Muscle of arm (tissue), 12 donors: ENCODE results near the gene CTBP2. TPM values are rescaled to one million over a fixed set of nuclear protein-coding genes. Genes with fewer than 3 reads are reported as not detected.
"Not testable (repeated sequence)": the region's sequence is repeated elsewhere in the genome, so short reads cannot be mapped to it uniquely, and the experiment has no call there.

Experiments used
- DNase-seq: peaks from one replicate; pipeline ENCODE4 v3.0.0-alpha.2; 2013
- polyA plus RNA-seq, 12 donors: library from polyadenylated mRNA; unstranded; fragments of 120-200 nt; gene quantifications; one replicate each; pipeline ENCODE4 v1.2.1, GENCODE V29; 2013; ENCODE audit not compliant: insufficient read length in 12 of 12

The CTBP2 gene
- polyA plus RNA-seq, 12 donors = 32.7 to 52.8 (median 37.6) TPM; not detected in 1

DNA sequence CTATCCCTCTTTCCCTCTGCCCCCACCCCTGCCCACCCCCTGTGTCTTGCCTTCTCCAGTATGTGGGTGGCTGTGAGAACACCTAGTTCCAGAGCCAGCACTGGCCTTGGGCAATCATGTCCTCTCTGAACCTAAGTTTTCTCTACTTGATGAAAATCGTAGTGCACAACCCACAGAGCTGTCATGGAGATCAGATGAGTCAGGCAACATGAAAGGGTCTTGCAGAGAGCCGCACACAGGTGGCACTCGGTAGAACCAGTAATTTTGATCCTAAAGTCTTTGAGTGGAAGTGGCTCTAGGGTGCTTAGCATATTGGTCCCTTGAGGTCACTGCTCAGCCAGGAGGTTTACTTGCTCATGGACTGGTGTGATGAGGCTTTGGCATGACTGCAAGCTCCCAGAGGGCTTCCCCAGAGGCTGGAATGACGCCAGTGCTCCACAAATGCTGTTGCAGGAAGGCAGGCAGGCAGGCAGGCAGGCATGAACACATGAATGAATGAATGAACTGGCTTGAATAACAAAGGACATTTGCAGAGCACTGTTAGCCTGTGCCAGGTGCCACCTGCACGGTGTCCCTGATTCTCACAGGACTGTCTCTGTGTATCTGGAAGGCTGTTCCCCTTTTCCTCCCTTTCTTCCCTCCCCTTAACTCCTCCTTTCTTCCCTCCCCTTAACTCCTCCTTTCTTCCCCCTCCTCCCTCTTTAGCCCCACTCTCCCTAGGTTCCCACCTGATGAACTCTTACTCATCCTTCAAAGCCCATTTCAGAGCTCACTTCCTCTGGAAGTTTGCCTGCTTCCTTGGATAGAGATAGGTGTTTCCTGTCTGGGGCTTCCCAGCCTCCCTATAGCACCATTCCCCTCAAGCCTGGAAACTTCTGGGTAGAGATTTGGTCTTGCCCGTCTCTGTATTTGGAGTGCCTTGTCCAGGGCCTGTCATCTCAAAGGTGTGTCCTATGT is 27.2 kb upstream of the CTBP2 start:
- no peak for DNase-seq

DNA sequence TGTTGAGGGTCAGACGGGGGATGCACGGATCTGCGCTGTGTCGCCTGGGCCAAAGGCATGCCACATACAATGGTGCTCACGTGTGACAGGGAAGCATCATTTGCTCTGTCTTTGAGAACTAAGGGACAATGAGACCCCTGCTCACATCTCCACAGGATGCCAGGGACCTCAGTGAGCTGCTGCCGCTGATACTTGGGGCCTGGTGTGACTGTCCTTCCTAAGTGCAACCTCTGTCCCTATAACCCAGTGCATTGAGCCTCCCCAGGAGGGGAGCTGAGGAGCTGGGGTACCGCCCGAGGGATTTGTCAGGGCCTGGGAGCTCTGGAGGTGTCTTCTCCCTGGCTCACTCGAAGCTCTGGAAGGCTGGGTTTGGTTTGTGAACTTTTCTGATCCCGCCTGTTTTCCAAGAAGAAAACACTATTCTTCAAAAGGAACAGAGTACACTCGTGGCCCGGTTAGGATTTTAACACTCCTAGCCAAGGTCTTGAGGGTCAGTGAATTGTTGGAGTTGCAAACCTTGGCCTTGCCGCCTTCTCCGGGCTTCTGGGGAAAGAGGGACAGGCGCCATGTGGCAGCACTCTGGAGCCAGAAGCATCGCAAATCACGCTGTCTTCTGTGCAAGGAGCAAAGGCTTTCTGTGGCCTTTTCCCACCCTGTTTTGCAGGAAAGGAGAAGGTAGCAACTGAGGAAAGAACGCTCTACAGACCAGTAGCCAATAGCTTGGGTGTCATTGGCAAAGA is 26.2 kb upstream of the CTBP2 start:
- DNase-seq = no peak

DNA sequence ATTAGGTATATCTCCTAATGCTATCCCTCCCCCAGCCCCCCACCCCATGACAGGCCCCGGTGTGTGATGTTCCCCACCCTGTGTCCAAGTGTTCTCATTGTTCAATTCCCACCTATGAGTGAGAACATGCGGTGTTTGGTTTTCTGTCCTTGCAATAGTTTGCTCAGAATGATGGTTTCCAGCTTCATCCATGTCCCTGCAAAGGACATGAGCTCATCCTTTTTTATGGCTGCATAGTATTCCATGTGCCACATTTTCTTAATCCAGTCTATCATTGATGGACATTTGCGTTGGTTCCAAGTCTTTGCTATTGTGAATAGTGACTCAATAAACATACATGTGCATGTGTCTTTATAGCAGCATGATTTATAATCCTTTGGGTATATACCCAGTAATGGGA is 18.7 kb upstream of the CTBP2 start:
- DNase-seq = not testable (repeated sequence)

DNA sequence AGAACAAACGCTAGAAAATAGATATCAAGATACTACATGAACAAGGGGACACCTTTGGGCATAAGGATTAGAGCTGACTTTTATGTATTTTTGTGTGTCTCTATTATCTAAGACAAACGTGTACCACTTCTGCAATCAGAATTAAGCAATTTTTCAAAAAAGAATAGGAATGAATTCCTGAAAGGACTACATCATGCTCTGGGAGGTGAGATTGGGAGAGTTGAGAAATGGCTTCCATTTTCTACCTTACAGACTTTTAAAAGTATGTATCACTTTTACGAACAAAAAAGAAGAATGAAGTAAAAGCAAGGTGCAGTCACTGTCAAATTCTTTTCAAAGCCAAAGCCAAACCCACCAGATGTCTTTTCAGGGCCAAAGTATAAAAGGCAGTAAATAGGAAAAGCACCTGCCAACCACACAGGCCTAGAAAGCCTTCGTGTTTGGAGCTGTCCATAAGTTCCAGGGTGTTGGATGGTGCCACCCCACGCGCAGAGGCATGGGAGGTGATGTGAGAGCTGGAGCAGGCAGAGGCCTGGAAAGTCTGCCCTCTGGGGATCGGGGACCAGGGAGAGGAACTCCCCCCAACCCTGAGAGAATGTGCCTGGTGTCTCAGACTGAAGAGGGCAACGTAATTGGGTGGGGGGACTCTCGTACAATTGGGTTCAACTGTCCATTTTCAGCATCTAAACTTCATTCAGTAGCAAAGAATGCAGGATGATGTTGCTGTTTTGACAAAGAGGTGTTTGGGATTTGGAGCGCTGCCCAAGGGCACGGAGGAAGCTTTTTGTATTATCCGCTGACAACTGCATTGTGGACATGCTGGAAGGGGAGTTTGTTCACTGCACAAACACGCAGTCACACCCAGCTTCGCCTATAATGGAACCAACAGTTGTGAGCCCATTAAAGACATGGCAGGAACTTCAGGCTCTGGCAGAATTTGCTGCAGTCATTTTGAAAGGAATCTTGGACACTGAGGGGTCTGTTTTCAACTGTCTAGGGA is 17.6 kb upstream of the CTBP2 start:
- no peak for DNase-seq

DNA sequence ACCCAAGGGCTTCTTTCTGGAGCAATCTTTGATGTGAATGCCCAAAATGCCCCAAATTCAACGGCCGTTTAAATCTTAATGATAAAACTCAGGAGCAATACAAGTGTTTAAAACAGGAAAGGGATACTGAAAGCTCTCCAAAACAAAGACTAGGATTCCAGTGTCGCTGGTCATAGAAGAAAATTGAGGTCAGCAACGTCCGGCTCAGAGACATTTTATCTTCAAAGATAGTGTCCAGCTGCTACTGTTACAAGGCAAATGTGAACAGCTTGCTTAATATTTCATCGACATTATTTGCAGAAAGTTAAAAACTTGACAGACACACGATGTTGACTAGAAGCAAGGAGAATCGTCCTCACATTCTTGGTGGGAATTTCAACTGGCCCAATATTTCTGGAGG is 15.4 kb upstream of the CTBP2 start:
- no peak for DNase-seq

DNA sequence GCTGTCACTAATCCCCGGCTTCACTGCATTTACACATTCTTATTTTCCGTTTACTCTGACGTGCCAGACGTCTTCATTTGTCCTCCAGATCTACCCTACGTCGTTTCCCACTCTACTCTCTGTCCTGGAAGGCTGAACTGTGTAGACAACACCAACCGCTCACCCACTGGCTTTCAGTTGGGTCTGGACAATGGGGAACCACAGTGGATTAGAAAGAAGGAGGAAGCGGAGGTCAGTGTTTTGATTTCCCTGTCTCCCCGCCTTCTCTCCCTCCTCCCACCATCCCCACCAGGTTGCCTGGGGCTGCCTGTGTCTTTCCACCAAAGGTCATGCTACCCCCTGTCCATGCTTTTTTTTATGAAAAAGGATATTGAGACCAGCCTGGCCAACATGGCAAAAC is 14.0 kb upstream of the CTBP2 start:
- DNase-seq = no peak

DNA sequence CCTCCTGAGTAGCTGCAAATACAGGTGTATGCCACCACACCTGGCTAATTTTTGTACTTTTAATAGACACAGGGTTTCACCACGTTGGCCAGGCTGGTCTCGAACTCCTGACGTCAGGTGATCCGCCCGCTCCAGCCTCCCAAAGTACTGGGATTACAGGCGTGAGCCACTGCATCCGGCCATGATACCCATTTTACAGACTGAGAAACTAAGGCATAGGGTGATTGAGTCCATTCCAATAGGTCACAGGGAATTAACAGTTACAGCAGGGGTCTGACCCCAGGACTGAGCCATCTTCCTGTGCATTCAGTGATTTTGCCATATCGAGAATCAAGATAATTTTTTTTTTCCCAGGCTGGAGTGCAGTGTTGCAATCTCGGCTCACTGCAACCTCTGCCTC is 12.3 kb upstream of the CTBP2 start:
- DNase-seq = no peak

DNA sequence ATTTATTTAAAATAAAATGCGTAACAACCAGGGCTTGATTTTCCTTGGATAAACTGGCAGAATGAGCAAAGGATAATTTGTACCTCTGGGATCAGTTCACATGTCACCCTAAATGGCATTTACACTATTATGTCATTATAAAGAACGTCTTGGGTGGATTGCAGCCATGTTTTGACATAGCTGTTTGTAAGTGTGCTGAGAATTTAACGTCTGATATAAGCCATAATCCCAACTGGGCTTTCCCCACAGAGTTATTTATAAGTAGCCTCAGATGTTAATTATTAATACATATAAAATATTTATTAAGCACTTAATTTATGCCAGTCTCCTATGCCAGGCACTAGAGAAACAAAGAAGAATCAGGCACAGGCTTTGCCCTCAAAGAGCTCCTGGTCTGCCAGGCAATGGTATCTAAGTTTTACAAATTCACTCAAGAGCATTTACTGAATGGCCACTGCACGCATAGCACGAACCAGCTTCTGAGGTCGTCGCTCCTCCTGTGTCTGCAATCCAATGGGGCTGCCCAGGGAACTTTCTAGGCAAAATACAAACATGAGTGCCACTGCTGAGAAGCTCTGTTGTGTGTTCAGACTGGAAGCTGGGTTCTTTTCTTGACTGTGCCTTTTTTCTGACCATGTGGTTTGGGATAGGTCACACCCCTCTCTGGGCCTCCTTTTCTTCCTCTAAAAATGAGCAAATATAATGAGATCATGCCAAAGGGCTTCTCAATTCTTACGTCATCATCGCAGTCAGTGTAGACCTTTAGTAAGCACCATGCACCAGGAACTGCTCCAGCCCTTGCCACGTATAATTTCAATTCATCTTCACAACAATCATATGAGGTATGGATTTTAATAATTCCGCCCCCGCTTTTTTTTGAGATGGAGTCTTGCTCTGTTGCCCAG is 11.3 kb upstream of the CTBP2 start:
- DNase-seq = no peak

DNA sequence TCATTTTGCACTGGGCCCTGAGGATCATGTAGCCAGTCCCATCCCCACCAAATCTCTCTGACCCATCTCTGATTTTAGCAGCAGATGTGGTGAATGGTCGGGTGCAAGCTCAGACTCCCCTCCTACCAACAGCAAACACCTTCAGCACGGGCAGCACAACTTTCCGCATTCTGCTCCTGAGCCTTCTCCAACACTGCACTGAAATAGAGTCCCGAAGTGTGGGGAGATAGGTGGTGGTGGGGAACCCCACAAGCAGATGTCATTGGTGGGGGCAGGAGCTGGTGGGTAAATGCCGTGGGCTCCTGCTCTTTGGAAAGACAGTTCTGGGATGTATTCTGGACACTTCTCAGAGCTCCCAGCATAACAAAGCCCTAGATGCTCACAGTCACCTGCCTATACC is 9.6 kb upstream of the CTBP2 start:
- no peak for DNase-seq

DNA sequence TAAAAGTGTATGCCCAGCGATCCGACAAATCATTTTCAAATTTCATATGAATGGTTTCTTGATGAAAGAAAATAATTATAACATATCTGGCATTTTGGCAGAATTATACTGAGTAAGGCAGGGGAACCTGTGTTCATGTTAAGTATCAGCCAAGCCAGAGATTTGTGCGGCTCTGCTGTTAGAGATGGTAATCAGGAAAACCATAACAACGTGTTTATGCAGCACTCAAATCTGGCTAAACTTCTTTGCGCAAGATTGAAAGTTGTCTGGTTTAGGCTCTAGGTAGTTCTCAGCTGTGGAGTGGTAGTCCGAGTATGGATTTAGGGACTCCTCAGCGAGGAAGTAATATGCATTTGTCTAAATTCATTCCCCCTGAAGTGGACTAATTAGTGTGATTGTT is 8.9 kb upstream of the CTBP2 start:
- no peak for DNase-seq

DNA sequence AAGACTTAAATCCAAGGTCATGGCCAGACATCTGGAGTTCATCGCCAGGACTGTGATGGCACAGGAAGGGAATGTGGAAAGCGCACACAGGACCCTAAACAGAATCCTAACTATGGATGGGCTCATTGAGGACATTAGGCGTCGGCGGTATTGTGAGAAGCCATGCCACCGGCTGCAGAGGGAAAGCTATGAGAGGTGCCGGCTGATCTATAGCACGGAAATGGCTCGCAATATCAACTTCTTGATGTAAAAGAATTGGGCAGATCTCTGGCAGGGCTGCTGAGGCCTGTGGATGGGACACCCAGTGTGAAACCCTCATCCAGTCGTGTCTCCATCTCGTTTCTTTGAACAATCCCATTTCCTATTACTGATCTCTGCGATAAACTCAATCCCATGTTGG is 6.3 kb upstream of the CTBP2 start:
- no peak for DNase-seq

DNA sequence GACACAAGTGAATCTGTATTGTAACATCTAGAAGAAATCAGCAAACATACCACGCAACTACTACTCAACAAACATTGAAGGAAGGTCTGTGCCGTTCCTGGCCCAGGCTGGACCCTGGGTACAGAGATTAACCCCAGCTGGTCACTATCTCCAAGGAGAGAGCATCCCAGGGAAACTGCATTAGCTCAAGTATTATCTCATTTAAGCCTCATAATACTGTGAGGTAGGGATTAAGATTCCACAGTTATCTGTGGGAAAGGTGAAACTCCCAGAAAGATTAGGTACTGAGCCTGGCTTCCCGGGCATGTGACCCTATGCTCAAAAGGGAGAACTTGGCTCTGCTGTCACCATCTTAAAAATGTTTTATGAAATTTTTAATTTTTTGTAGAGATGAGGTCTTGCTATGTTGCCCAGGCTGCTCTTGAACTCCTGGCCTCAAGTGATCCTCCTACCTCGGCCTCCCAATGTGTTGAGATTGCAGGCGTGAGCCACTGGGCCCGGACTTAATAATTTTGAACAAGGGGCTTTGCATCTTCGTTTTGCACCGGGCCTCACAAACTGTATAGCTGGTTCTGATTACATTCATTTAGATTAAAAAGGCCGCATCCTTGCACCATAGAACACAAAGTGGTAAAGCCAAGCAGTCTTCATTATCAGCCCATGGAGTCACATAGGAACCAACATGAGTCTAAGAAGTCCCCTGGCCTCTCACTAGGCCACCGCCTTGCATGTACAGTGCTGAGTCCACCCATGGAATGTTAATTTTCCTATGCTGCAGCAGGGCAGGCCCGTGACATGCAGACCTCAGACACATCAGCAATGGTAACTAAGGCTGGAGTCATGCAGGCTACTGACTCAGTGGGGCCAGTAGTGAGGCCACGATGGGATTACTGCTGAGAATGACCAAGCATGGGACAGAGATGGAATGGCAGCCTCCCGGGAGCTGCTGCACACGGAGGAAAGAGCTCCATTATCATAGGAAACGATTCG is 5.5 kb upstream of the CTBP2 start:
- no peak for DNase-seq

DNA sequence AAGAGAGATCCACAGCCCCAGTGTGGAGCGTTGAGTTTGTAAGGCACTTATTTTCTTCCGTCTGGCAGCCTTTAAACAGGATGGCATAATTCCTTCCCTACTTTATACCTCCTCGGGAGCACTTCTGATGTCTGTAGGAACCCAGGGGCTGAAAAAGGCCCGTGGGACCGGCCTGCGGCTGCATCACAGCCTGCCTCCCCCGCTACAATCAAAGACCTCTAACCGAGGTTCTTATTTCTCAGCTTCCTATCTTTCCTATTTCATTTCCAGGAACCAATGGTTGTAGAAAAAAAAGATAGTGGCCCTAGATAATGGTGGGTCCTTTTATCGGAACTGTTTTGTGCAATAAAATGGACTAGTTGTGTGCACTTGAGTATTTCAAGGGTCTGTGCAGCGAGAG is 4.1 kb upstream of the CTBP2 start:
- no peak for DNase-seq

DNA sequence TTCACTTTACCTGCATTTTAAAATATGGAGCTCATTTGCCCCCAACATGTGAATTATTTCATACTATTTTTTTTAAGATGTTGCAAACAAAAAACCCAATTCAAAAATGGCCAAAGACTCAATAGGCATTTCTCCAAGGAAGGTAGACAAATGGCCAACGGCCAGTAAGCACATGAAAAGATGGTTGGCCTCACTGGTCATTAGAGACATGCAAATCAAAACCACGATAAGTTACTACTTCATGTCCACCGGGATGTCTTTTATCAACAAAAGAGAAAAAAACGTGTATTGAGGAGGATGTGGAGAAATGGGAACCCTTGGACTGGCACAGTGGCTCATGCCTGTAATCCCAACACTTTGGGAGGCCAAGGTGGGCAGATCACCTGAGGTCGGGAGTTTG is 3.4 kb upstream of the CTBP2 start:
- no peak for DNase-seq

DNA sequence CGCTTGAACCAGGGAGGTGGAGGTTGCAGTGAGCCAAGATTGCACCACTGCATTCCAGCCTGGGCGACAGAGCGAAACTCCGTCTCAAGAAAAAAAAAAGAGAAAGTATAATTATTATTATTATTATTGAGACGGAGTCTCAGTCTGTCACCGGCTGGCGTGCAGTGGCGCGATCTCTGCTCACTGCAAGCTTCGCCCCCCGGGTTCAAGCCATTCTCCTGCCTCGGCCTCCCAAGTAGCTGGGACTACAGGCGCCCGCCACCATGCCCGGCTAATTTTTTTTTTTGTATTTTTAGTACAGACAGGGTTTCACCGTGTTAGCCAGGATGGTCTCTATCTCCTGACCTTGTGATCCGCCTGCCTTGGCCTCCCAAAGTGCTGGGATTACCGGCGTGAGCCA is 2.9 kb upstream of the CTBP2 start:
- not testable (repeated sequence) for DNase-seq

DNA sequence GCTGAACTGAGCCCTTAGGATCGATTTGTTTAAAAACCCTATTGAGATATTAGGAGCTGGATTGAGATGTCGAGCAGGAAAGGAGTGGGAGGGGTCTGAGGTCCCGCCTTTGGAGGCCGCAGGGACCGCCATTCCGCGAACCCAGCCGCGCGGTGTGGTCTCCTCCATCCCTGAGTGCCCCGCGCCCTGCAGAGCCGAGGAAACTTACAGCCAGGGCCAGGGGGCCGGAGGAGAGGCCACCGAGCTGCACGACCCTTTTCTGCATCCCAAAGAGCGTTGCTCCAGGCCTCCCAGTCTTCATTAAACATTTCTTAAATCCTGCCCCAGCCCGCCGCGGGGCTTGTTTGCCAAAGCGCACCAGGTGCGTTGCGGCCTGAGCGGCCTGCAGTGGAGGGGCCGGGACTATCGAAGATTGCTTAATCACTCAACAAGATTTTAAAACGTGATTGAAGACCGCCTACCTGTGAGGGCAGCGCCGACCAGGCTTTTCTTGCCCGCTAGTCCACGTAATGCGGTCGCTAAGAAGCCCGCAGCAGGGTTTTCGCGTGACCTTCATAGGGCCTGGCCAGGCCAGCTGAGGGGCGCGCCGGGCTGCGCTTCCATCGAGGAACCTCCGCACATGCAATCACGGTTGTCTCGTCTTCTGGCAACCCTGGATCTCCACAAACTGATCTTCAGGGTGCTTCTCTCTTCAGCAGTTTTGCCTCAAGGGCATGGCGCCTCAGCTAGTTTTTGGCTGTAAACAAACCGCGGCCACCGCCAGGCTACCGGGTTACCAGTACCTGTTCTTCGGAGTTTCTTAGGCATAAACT is 2.0 kb upstream of the CTBP2 start:
- DNase-seq = no peak

DNA sequence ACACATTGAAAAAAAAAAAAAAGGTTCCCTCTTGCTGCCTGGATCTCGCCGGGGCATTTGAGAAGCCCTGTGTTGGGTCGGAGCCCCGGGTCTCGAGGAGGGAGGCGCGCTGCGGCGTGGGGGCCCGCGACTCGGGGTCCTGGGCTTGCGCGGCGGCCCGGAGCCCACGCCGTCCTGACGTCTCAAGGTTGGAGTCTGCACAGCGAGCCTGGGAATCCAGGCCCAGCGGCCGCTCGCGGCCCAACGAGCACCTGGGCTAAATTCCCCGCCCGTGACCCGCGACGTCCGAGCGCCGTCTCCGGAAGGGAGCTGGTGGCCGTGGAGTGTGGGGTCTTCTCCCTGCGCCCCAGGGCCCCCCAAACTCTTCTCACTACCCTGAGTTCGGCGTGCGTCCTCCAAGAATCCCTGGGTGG is 1.4 kb upstream of the CTBP2 start:
- DNase-seq = no peak

DNA sequence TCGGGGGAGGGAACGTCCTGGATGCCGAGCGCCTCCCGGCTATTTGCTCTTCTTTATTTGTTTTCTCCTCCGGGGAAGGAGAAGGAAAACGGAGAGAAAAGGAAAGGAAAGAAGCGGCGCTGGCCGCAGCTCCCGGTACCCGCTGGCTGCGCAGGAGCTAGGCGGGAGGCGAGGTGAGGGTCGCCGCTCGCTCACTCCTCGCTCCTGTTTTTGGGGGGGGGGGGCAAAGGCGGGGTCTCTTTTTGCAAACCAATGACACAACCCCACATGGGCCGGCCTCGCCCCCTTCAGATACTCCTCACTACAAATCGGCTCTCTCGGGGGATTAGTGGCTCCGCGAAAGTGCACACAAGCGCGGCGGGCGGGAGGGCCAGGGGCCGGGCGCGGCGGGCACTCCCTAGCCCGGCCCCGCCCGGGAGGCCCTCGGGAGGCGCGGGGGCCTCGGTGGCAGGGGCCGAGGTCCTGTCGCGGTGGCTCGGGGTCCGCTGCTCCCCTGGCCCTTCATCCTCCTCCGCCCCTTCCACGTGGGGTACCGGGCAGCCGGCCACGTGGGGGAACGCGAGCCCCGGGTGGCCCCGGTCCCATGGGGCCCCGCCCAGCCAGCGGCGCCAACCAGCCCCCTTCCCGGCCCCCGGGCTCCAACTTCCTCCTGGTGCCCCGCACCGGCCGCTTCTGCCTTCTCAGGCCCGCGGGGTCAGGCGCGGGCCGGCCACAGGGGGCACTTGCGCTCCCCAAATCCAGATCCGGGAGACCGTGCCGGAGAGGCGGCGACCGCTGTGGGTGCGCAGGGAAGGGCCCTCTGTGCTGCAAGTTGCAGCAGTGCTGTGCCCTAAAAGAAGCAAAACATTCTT is 718 bp upstream of the CTBP2 start:
- peak; percentile 76 for DNase-seq
